IPS-NIHi11 (cell line): ENCODE results near the gene AICDA.
"Not testable (repeated sequence)": the region's sequence is repeated elsewhere in the genome, so short reads cannot be mapped to it uniquely, and the experiment has no call there.

Experiments
- DNase-seq: peaks from one replicate; pipeline ENCODE4 v3.0.0; 2012; ENCODE audit warnings: mixed read lengths, low spot score

Gene AICDA

GRCh38 chr12:8609061-8609570, 3.5 kb downstream of the AICDA start:
- DNase-seq, result peak; percentile 66

GRCh38 chr12:8606890-8607289, 5.8 kb downstream of the AICDA start:
- no peak for DNase-seq

- no peak for DNase-seq
Measured at GRCh38 chr12:8605057-8605456, 7.6 kb downstream of the AICDA start.

- peak; percentile 37 for DNase-seq
Measured at GRCh38 chr12:8603856-8604255, 8.8 kb downstream of the AICDA start.

GRCh38 chr12:8603286-8603685, 9.4 kb downstream of the AICDA start:
- no peak for DNase-seq

- no peak for DNase-seq
Measured at GRCh38 chr12:8596561-8596960, 16.1 kb downstream of the AICDA start.

GRCh38 chr12:8594072-8594471, 18.6 kb downstream of the AICDA start:
- DNase-seq, result no peak

GRCh38 chr12:8593246-8593645, 19.4 kb downstream of the AICDA start:
- no peak for DNase-seq

- DNase-seq, result peak; percentile 47
Measured at GRCh38 chr12:8590842-8591545, 21.7 kb downstream of the AICDA start.

GRCh38 chr12:8589679-8590078, 23.0 kb downstream of the AICDA start:
- DNase-seq, result no peak

GRCh38 chr12:8584478-8584877, 28.2 kb downstream of the AICDA start:
- DNase-seq, result not testable (repeated sequence)

- no peak for DNase-seq
Measured at GRCh38 chr12:8584004-8584403, 28.7 kb downstream of the AICDA start.

GRCh38 chr12:8581098-8581784, 31.4 kb downstream of the AICDA start:
- DNase-seq, result no peak

- no peak for DNase-seq
Measured at GRCh38 chr12:8577879-8578278, 34.8 kb downstream of the AICDA start.

GRCh38 chr12:8572507-8572906, 40.2 kb downstream of the AICDA start:
- no peak for DNase-seq

- DNase-seq, result no peak
Measured at GRCh38 chr12:8566525-8566924, 46.1 kb downstream of the AICDA start.

- DNase-seq, result not testable (repeated sequence)
Measured at GRCh38 chr12:8566052-8566451, 46.6 kb downstream of the AICDA start.

GRCh38 chr12:8564656-8565055, 48.0 kb downstream of the AICDA start:
- no peak for DNase-seq

GRCh38 chr12:8563356-8563755, 49.3 kb downstream of the AICDA start:
- DNase-seq, result no peak

GRCh38 chr12:8562310-8562709, 50.3 kb downstream of the AICDA start:
- no peak for DNase-seq

GRCh38 chr12:8561011-8561410, 51.6 kb downstream of the AICDA start:
- DNase-seq, result no peak

- DNase-seq, result no peak
Measured at GRCh38 chr12:8559676-8560075, 53.0 kb downstream of the AICDA start.

- DNase-seq, result no peak
Measured at GRCh38 chr12:8556531-8557097, 56.0 kb downstream of the AICDA start.
